ENCODE results near the gene KCNIP3.
"Not testable (repeated sequence)": the region's sequence is repeated elsewhere in the genome, so short reads cannot be mapped to it uniquely, and the experiment has no call there.

KCNIP3 gene

GRCh38 chr2:95415138-95415537, 118.0 kb downstream of the KCNIP3 start:
- not testable (repeated sequence) for DNase-seq (ENCODE audit: low spot score)

GRCh38 chr2:95415561-95415960, 118.4 kb downstream of the KCNIP3 start:
- not testable (repeated sequence) for DNase-seq (ENCODE audit: low spot score)

DNA sequence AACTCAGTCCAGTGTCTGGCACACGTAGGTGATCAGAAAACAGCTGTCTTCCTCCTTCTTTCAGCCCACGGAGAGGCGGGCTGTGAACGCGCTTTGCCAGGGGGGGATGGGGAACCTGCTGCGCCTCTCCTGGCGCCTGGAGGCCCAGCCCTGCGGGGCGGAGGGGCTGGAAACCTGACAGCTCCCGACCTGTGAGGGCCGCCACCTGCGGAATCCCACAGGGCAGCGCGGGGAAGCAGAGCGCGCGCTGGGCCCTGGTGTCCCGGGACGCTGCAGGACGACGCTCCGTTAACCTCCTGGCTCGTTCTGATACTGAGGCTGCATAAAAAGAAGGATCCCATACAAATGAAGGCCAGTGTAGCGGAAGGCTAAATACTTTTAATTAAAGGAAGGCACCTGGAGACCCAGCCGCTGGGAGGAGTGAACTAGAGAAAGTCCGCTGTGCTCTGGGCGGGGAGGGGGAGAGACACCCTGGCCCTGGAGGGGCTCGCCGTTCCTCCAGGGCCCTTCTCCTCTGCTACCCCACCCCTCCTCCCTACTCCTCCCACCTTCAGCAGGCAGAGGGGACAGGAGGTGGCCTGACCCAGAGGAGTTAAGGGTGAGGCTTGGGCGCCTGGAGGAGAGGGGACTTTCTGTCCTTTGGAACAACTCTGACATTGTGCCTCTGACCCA, 130.2 kb downstream of the KCNIP3 start:
- DNase-seq (ENCODE audit: low spot score), result not testable (repeated sequence)

DNA sequence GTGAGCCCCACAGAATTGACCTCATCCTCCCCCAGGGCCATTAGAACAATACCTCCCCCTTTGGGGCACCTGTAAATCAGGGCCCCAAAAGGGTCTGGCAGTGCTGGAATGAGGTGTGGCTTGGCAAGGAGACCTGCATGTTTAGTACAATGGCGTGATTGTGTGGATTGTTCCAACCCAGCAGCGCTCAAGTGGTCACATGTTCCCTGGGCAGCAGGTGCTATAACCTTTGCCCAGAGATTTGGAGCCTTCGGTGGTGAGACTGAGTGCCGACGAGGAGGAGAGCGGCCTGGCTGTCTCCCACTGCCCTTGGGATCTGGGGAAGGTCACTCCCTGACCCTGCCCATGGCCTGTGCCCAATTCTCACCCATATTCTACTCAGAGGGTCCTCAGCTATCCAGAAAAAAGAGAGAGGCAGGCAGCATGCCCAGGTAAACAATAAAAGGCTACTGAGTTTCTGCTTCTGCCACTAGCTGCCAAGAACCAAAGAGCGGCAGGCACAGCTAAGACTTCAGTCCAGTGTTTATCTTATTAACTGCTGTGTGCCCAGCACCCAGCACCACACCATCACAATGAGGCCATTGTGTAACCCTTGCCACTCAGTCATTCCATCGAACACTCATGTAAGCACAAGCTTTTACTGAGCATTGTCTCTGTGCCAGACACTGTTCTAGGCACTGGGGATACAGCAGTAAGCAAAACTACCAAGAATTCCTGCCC, 132.8 kb downstream of the KCNIP3 start:
- not testable (repeated sequence) for DNase-seq (ENCODE audit: low spot score)

GRCh38 chr2:95433373-95433772, 136.2 kb downstream of the KCNIP3 start:
- not testable (repeated sequence) for DNase-seq (ENCODE audit: low spot score)

DNA sequence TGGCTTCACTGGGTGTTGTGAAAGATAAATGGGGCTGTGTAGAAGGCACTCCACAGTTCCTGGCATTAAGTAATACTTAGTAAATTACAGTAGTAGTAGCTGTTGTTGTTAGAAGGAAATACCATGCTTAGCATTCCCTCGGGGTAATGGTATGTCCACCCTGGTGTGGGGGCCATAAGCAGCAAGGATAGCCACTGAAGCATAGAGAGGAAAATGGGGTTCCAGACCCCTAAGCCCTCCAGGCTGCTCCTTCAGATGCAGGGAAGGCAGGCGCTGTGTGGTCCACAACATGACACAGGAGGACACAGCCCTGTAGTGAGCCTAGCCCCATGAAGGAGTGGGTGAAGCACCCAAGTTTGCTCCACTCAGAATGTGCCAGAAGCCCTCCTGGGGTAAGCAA, 136.8 kb downstream of the KCNIP3 start:
- DNase-seq (ENCODE audit: low spot score), result peak; percentile 24

DNA sequence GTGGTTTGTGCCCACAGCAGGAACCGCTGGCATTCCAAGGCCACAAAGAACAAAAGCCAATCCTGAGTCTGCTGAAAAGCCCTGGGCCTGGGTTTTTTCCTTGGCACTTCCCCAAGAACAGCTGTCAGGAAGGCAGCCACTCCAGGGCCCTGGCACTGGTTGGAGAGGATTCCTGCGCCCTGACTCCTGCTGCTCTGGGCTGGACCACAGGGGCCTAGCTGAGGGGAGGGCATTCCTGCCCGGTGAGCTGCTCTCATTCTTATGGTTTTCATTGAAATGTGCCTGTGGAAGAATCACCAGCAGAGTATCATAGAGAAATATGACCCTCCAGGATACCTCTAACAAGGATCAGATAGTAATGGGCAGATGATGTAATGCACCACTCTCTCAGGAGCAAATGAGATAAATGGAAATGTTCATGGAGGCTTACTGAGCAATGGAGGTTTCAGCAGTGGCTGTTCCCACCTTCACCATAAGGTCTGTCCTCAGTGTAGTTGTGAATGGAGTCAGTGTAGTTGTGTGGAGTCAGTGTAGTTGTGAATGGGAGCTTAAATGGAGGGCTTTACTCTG, 137.4 kb downstream of the KCNIP3 start:
- DNase-seq (ENCODE audit: low spot score), result peak; percentile 89

GRCh38 chr2:95435162-95435871, 138.2 kb downstream of the KCNIP3 start:
- DNase-seq (ENCODE audit: low spot score), result not testable (repeated sequence)

Data from kidney tubule cell (primary cell).